CD4-positive, alpha-beta T cell (primary cell): ENCODE data around the gene GH2. TPM values are rescaled to one million over a fixed set of nuclear protein-coding genes. Genes with fewer than 3 reads are reported as not detected.
"Not testable (repeated sequence)": the region's sequence is repeated elsewhere in the genome, so short reads cannot be mapped to it uniquely, and the experiment has no call there.

ENCODE experiments used
- ATAC-seq: fragments of 200-7000 bp; cut with Tn5 transposase; one replicate; pipeline ENCODE4 v1.10.0; 2022; ENCODE audit warnings: mild to moderate bottlenecking; ENCODE audit not compliant: poor library complexity
- CTCF ChIA-PET: fragments of 350-600 bp; sonication (Branson Sonifier 250); formaldehyde crosslinking; loops from one replicate; lab custom pipeline; 2021; ENCODE audit warnings: antibody characterized with exemption, inconsistent platforms; lab: Charles Lee
- POLR2A ChIA-PET: fragments of 350-600 bp; sonication (Branson Sonifier 250); formaldehyde crosslinking; loops from one replicate; lab custom pipeline; 2021; ENCODE audit warnings: antibody characterized with exemption, inconsistent platforms; lab: Charles Lee
- DNase-seq, 14 experiments: peaks; one replicate each; pipeline ENCODE4 v3.0.0-alpha.2; 2013 to 2020; ENCODE audit warnings: mixed read lengths in 2 of 14
- H3K27ac ChIP-seq, 2 donors: one replicate each; pipeline versions ENCODE4 v1.5.1 to v1.7.0; 2013; ENCODE audit warnings: low read length in 2 of 2, low read depth in 1 of 2, mild to moderate bottlenecking in 1 of 2
- H3K27me3 ChIP-seq, 2 experiments: 1 replicate in 1 of 2; 2 replicates in 1 of 2; pipeline versions ENCODE4 v1.6.1 to v1.7.0; 2013; ENCODE audit warnings: low read length in 2 of 2, control low read depth in 1 of 2, mild to moderate bottlenecking in 1 of 2, moderate library complexity in 1 of 2; ENCODE audit not compliant: insufficient read depth in 2 of 2, control insufficient read depth in 1 of 2
- H3K36me3 ChIP-seq: one replicate; pipeline ENCODE4 v1.6.1; 2013; ENCODE audit warnings: low read length, control low read depth; ENCODE audit not compliant: insufficient read depth
- H3K4me1 ChIP-seq: one replicate; pipeline ENCODE4 v1.6.1; 2013; ENCODE audit warnings: low read length, control low read depth; ENCODE audit not compliant: insufficient read depth
- H3K4me3 ChIP-seq: one replicate; pipeline ENCODE4 v1.5.1; 2013; ENCODE audit warnings: mild to moderate bottlenecking, low read length, moderate library complexity
- H3K9me3 ChIP-seq, 2 experiments: 1 replicate in 1 of 2; 2 replicates in 1 of 2; pipeline versions ENCODE4 v1.6.1 to v1.7.0; 2013; ENCODE audit warnings: low read length in 2 of 2, mild to moderate bottlenecking in 2 of 2, control low read depth in 1 of 2, moderate library complexity in 1 of 2; ENCODE audit not compliant: control insufficient read depth in 1 of 2, insufficient read depth in 1 of 2
- H3K27ac Mint-ChIP-seq: one replicate; pipeline ENCODE4 v1.8.0; 2020; ENCODE audit warnings: mixed read lengths
- H3K27me3 Mint-ChIP-seq: one replicate; pipeline ENCODE4 v1.8.0; 2021; ENCODE audit warnings: mixed read lengths
- H3K36me3 Mint-ChIP-seq: one replicate; pipeline ENCODE4 v1.8.0; 2021; ENCODE audit warnings: low read depth, mixed read lengths
- H3K4me1 Mint-ChIP-seq: one replicate; pipeline ENCODE4 v1.8.0; 2021; ENCODE audit warnings: low read depth, mixed read lengths
- H3K4me3 Mint-ChIP-seq: one replicate; pipeline ENCODE4 v1.8.0; 2020; ENCODE audit warnings: mild to moderate bottlenecking, mixed read lengths
- H3K9me3 Mint-ChIP-seq: one replicate; pipeline ENCODE4 v1.8.0; 2020; ENCODE audit warnings: mixed read lengths
- intact Hi-C, 2 experiments: fragments of 100-400 bp; cut with DNase I in 1 of 2; cut with micrococcal nuclease in 1 of 2; formaldehyde crosslinking; loops; one replicate each; pipeline versions ENCODE4 v1.15.1 to v1.9.0; 2023 to 2025; cut with DNase I, micrococcal nuclease
- total RNA-seq, 174 experiments: library from RNA in 2 of 174; stranded (reverse) in 2 of 174; gene quantifications; one replicate each; pipeline ENCODE4 v1.2.3 and lab custom pipeline; 2021 to 2026
- TF ChIP-seq, protein P1 (sequence below): fragments of 200-600 bp; IDR thresholded peaks from one replicate; pipeline ENCODE4 v1.8.0; 2022; ENCODE audit warnings: antibody characterized with exemption, mild to moderate bottlenecking

The GH2 gene
- total RNA-seq, 2 experiments from 2014 or later = not detected

DNA sequence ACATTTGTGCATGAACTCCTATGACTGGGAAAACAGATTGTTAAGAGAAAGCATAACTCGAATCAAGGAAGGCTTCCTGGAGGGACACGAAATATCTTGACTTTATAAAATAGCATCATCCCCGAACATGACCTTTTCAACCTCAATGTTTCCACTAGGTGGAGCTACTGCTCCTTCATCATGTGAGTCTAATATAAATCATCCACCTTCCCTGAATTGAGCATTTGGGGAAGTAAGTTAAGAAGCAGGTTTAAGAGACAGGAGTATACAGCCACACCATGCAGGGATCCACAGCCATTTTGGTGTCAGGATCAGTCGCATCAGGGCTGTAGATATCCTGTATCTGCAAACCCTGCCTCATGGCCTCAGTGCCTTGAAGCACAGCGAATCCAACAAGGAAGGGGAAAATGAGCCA, 22.1 kb upstream of the GH2 start:
- intact Hi-C loops, H3K4me3 ChIP-seq, H3K4me1 ChIP-seq, H3K4me1 Mint-ChIP-seq, H3K9me3 Mint-ChIP-seq, H3K4me3 Mint-ChIP-seq, H3K9me3 ChIP-seq, H3K36me3 Mint-ChIP-seq, POLR2A ChIA-PET, H3K27me3 Mint-ChIP-seq, H3K27me3 ChIP-seq, H3K27ac ChIP-seq, H3K27ac Mint-ChIP-seq, H3K36me3 ChIP-seq: not testable (repeated sequence)
- ATAC-seq (peak; percentile 80), DNase-seq (peak in 2 of 14 experiments; percentile 48 to 61)
- TF ChIP-seq, protein P1, sequence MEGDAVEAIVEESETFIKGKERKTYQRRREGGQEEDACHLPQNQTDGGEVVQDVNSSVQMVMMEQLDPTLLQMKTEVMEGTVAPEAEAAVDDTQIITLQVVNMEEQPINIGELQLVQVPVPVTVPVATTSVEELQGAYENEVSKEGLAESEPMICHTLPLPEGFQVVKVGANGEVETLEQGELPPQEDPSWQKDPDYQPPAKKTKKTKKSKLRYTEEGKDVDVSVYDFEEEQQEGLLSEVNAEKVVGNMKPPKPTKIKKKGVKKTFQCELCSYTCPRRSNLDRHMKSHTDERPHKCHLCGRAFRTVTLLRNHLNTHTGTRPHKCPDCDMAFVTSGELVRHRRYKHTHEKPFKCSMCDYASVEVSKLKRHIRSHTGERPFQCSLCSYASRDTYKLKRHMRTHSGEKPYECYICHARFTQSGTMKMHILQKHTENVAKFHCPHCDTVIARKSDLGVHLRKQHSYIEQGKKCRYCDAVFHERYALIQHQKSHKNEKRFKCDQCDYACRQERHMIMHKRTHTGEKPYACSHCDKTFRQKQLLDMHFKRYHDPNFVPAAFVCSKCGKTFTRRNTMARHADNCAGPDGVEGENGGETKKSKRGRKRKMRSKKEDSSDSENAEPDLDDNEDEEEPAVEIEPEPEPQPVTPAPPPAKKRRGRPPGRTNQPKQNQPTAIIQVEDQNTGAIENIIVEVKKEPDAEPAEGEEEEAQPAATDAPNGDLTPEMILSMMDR = peak; percentile 64
- CTCF ChIA-PET = interaction anchor here (0.8 to 1.4 kb wide), 6 partner anchors 9 to 379 kb away, joined by 3 to 6 read pairs (median 4); no protein-coding TSS in a partner anchor

DNA sequence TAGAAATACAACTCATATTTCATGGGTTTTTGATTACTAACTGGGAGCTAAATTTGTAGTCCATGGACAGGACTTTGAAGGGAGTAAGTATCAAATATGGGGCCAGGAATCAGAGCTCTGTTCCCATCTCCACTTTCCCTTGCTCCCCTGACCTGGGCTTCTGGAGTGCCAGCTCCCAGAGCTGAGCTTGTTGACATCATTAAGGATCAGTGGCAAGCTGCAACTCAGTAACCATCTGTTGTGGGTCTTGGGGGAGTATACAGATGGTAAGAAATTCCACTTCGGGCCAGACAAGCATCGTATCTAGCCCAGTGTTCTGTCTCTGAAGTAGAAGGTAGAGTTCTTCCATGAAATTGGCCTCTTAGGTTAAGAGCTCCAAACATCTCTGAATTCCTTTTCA, 20.2 kb upstream of the GH2 start:
- CTCF ChIA-PET = interaction anchor here (1.2 to 1.6 kb wide), 2 partner anchors 17 to 19 kb away, joined by 3 to 4 read pairs; no protein-coding TSS in a partner anchor

DNA sequence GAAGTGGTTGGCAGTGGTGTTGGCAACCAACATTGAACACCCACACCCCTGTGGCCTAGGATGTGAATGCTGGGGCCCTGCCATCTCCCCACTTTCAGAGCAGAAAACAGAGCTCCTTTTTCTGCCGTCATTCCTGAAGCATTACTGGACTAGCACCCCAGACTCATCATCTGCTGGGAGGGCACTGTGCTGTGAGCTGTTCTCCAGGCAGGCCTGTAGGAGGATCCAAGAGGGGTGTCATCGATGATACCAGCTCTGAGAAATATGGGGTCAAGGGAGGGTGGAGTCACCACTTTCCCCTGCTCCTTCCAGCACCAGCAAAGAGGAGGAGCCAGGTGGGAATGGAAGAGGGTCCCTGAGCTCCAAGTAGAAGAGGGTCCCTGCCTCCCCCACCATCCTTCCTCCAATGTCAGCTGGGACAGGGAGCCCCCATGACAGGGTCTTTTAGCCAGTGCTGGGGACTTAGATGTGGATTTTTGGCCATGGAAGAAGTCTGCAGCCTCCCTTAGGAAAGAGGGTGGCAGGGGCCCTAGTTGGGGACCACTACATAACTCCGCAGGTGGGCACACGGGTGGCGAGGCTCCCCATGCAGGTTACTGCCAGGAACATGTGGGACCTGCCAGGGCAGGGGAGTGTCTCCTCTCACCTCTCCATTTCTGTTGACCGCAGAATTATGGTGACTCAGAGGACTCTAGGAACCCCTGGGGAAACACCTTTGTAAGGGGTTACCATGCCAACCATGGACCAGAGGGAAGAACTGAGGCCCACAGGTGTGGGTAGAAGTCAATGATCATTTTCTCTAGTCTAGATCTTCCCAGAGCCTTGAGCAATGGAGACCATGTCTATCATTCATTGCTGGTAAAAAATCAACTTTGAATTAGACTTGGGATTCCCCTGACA, 17.4 kb upstream of the GH2 start:
- not testable (repeated sequence) for H3K4me3 Mint-ChIP-seq, H3K27ac ChIP-seq

More for the DNA sequence above, 20.2 kb upstream of the GH2 start:
- H3K27ac Mint-ChIP-seq, H3K4me3 ChIP-seq, H3K36me3 Mint-ChIP-seq, H3K9me3 Mint-ChIP-seq, H3K4me1 Mint-ChIP-seq, H3K4me1 ChIP-seq, DNase-seq, H3K9me3 ChIP-seq, ATAC-seq, H3K27ac ChIP-seq, H3K27me3 Mint-ChIP-seq, H3K4me3 Mint-ChIP-seq, POLR2A ChIA-PET, intact Hi-C loops, H3K36me3 ChIP-seq, H3K27me3 ChIP-seq: not testable (repeated sequence)

DNA sequence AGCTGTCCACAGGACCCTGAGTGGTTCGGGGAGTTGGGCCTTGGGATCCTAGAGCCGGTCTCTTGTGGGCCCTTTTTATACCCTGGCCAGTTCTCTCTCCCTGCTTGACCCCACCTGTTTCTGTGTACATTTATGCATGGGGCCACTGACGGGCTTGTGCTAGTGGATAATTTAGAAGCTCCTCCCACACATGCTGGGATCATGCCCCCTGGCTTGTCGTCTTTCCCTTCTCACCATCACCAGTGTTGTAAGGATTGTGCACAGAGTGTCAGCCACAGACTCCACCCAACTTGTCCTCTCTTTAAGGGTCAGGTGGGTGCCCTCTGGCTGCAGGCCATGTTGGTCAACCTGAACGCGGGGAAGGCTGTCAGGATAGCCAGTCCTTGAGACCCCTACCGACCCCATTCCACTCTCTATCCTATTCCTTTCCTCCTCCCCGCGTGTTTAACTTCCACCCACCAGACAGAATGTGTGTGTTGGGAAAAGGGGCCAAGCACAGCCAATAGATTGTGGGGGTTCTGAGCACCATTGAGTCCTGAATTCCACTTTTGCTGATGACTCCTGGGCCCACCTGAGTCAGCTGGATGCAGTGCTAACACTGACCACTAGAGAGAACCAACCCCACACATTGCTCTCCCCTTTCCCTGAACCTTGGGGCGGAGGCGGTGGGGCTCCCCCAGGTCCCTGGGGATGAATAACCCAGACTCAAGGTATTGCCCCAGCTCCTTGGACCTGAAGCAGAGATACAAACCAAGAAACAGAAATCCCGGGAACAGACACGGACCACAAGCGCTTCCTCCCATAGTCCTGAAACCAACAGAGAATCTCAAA, 15.0 kb upstream of the GH2 start, which contains the start of gene CSH1:
Gene CSH1 (minus strand): TSS at position 51 of the 831 bp plus-strand sequence. CDS start 63 bp downstream, outside the sequence.
- intact Hi-C loops, H3K27ac ChIP-seq, H3K4me3 ChIP-seq, H3K36me3 ChIP-seq, H3K4me3 Mint-ChIP-seq, H3K36me3 Mint-ChIP-seq, H3K27ac Mint-ChIP-seq, H3K9me3 Mint-ChIP-seq, H3K9me3 ChIP-seq, POLR2A ChIA-PET, H3K4me1 ChIP-seq, CTCF ChIA-PET, DNase-seq, H3K4me1 Mint-ChIP-seq, H3K27me3 ChIP-seq, ATAC-seq, H3K27me3 Mint-ChIP-seq: not testable (repeated sequence)

More for the DNA sequence above, 17.4 kb upstream of the GH2 start:
- H3K27ac Mint-ChIP-seq, H3K4me1 ChIP-seq, H3K4me1 Mint-ChIP-seq, H3K27me3 Mint-ChIP-seq, H3K27me3 ChIP-seq, H3K36me3 Mint-ChIP-seq, POLR2A ChIA-PET, H3K9me3 Mint-ChIP-seq, CTCF ChIA-PET, intact Hi-C loops, H3K9me3 ChIP-seq, H3K36me3 ChIP-seq, H3K4me3 ChIP-seq: not testable (repeated sequence)
- ATAC-seq = peak; percentile 43
- DNase-seq = peak in 6 of 14 experiments; percentile 2 to 75 (median 24)

DNA sequence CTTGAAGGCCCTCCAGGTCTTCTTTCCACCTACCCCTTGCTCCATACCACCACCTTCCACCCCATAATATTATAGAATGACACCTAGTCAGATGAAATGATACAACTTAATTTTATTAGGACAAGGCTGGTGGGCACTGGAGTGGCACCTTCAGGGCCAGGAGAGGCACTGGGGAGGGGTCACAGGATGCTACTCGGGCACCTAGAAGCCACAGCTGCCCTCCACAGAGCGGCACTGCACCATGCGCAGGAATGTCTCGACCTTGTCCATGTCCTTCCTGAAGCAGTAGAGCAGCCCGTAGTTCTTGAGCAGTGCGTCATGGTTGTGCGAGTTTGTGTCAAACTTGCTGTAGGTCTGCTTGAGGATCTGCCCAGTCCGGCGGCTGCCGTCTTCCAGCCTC, 13.1 kb upstream of the GH2 start:
- H3K27ac ChIP-seq, H3K4me3 ChIP-seq, ATAC-seq, H3K36me3 Mint-ChIP-seq, H3K4me1 Mint-ChIP-seq, intact Hi-C loops, H3K4me1 ChIP-seq, DNase-seq, H3K9me3 ChIP-seq, POLR2A ChIA-PET, CTCF ChIA-PET, H3K27me3 Mint-ChIP-seq, H3K27ac Mint-ChIP-seq, H3K4me3 Mint-ChIP-seq, H3K9me3 Mint-ChIP-seq, H3K27me3 ChIP-seq, H3K36me3 ChIP-seq: not testable (repeated sequence)

DNA sequence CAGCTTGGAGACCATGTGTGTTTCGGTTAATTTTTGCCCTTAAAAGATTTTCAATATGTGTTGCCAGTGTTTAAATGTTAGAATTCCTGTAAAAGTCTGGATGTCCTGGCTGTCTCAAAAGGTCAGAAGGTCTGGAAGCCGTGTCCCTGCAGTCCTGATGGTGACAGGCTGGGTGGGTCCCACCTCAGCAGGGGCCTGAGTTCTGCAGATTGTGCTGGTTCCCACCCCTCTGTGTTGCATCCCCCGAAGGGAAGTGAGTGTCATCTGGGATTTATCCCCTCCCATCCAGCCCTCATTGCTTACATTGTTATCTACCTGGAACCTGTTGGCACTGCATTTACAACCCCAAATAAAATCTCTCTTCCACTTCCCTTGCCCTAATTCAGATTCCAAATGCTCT, 12.3 kb upstream of the GH2 start:
- H3K9me3 ChIP-seq, H3K27ac ChIP-seq, H3K36me3 Mint-ChIP-seq, H3K9me3 Mint-ChIP-seq, POLR2A ChIA-PET, H3K4me1 ChIP-seq, DNase-seq, intact Hi-C loops, H3K27me3 Mint-ChIP-seq, H3K27me3 ChIP-seq, H3K4me3 ChIP-seq, H3K36me3 ChIP-seq, H3K4me3 Mint-ChIP-seq, ATAC-seq, CTCF ChIA-PET, H3K27ac Mint-ChIP-seq, H3K4me1 Mint-ChIP-seq: not testable (repeated sequence)
